IMR-90 (cell line): Measurements from ENCODE around the gene CAPN2. TPM values are rescaled to one million over a fixed set of nuclear protein-coding genes. Genes with fewer than 3 reads are reported as not detected.

Experiments used
- ATAC-seq: fragments of 200-7000 bp; cut with Tn5 transposase; 2 replicates; pipeline ENCODE4 v1.9.1; 2020; ENCODE audit warnings: low read depth, mild to moderate bottlenecking, moderate library complexity
- BruUV-seq: library from RNA; stranded (reverse); fragments of 400-500 nt; replicated peaks from 2 replicates; lab custom pipeline; 2021; lab: Mats Ljungman, UMichigan
- CTCF ChIA-PET: fragments of 300-600 bp; formaldehyde crosslinking; extraction: SDS; loops from one replicate; lab custom pipeline; 2021; ENCODE audit warnings: antibody characterized with exemption; lab: Yijun Ruan, JAX
- POLR2A ChIA-PET: fragments of 300-600 bp; sonication (Branson Sonifier 250); formaldehyde crosslinking; loops from one replicate; lab custom pipeline; 2022; ENCODE audit warnings: antibody characterized with exemption; ENCODE audit not compliant: unreplicated experiment; lab: Charles Lee
- DNase-seq: peaks from one replicate; pipeline ENCODE4 v3.0.0; 2013
- H2AFZ ChIP-seq: replicated peaks from 2 replicates; pipeline ENCODE3; 2013; ENCODE audit warnings: low read length, mild to moderate bottlenecking; ENCODE audit not compliant: poor library complexity
- H2AK5ac ChIP-seq: 2 replicates; pipeline ENCODE4 v1.6.1; 2013; ENCODE audit warnings: low read depth, low read length, inconsistent platforms
- H2AK9ac ChIP-seq: replicated peaks from 2 replicates; pipeline ENCODE3; 2013; ENCODE audit warnings: mild to moderate bottlenecking, low read depth, low read length, moderate library complexity; ENCODE audit not compliant: poor library complexity
- H2BK120ac ChIP-seq: 2 replicates; pipeline ENCODE4 v1.6.1; 2013; ENCODE audit warnings: low read depth, low read length, inconsistent platforms
- H2BK15ac ChIP-seq: 3 replicates; pipeline ENCODE4 v1.6.1; 2013; ENCODE audit warnings: low read depth, low read length, inconsistent platforms
- H2BK20ac ChIP-seq: 2 replicates; pipeline ENCODE4 v1.6.1; 2013; ENCODE audit warnings: low read depth, mild to moderate bottlenecking, inconsistent platforms, low read length, moderate library complexity
- H2BK5ac ChIP-seq: 2 replicates; pipeline ENCODE4 v1.6.1; 2013; ENCODE audit warnings: mild to moderate bottlenecking, low read depth, low read length, inconsistent platforms; ENCODE audit not compliant: poor library complexity, severe bottlenecking
- H3K14ac ChIP-seq: replicated peaks from 2 replicates; pipeline ENCODE4 v1.6.1; 2013; ENCODE audit warnings: low read depth, low read length, inconsistent platforms
- H3K18ac ChIP-seq: 2 replicates; pipeline ENCODE4 v1.6.1; 2013; ENCODE audit warnings: low read depth, low read length, control low read depth
- H3K23ac ChIP-seq: 2 replicates; pipeline ENCODE4 v1.6.1; 2013; ENCODE audit warnings: low read depth, low read length, inconsistent platforms
- H3K27ac ChIP-seq: 2 replicates; pipeline ENCODE4 v1.5.1; 2013; ENCODE audit warnings: mild to moderate bottlenecking, control low read depth, low read length; ENCODE audit not compliant: insufficient read depth
- H3K27me3 ChIP-seq: 2 replicates; pipeline ENCODE4 v1.6.1; 2013; ENCODE audit warnings: low read length; ENCODE audit not compliant: control insufficient read depth, insufficient read depth
- H3K36me3 ChIP-seq: 2 replicates; pipeline ENCODE4 v1.6.1; 2013; ENCODE audit warnings: low read length, mixed read lengths; ENCODE audit not compliant: control insufficient read depth, insufficient read depth
- H3K4ac ChIP-seq: 2 replicates; pipeline ENCODE4 v1.6.1; 2013; ENCODE audit warnings: low read depth, low read length, inconsistent platforms
- H3K4me1 ChIP-seq: 2 replicates; pipeline ENCODE4 v1.6.1; 2013; ENCODE audit warnings: low read length, mixed read lengths; ENCODE audit not compliant: control insufficient read depth, insufficient read depth
- H3K4me2 ChIP-seq: 2 replicates; pipeline ENCODE4 v1.6.1; 2013; ENCODE audit warnings: low read depth, mild to moderate bottlenecking, control low read depth, low read length, moderate library complexity
- H3K4me3 ChIP-seq: 2 replicates; pipeline ENCODE4 v1.5.1; 2013; ENCODE audit warnings: low read depth, mild to moderate bottlenecking, control low read depth, low read length, moderate library complexity; ENCODE audit not compliant: insufficient read depth
- H3K56ac ChIP-seq: 2 replicates; pipeline ENCODE4 v1.6.1; 2013; ENCODE audit warnings: low read length, inconsistent platforms; ENCODE audit not compliant: insufficient read depth; ENCODE audit errors: extremely low read depth
- H3K79me1 ChIP-seq, 2 experiments: 2 replicates each; pipeline ENCODE4 v1.6.1; 2013; ENCODE audit warnings: low read length in 2 of 2, inconsistent platforms in 1 of 2, low read depth in 1 of 2
- H3K9ac ChIP-seq: 2 replicates; pipeline ENCODE4 v1.6.1; 2013; ENCODE audit warnings: low read depth, low read length, control low read depth
- H3K9me1 ChIP-seq: 2 replicates; pipeline ENCODE4 v1.6.1; 2013; ENCODE audit warnings: low read length, inconsistent platforms; ENCODE audit not compliant: insufficient read depth
- H3K9me3 ChIP-seq: 2 replicates; pipeline ENCODE4 v1.6.1; 2013; ENCODE audit warnings: low read length; ENCODE audit not compliant: control insufficient read depth, insufficient read depth
- H4K20me1 ChIP-seq: 2 replicates; pipeline ENCODE4 v1.6.1; 2013; ENCODE audit warnings: low read length, inconsistent platforms; ENCODE audit not compliant: insufficient read depth
- H4K5ac ChIP-seq: 2 replicates; pipeline ENCODE4 v1.6.1; 2013; ENCODE audit warnings: mild to moderate bottlenecking, low read depth, low read length, control low read depth
- H4K8ac ChIP-seq, 2 experiments: 2 replicates each; pipeline ENCODE4 v1.6.1; 2013; ENCODE audit warnings: low read depth in 2 of 2, low read length in 2 of 2, control low read depth in 1 of 2, inconsistent platforms in 1 of 2
- H4K91ac ChIP-seq: 2 replicates; pipeline ENCODE4 v1.6.1; 2013; ENCODE audit warnings: low read depth, low read length, inconsistent platforms; ENCODE audit not compliant: insufficient read depth
- BHLHE40 ChIP-seq: fragments of 150-350 bp; IDR thresholded peaks from 2 replicates; pipeline ENCODE4 v1.6.1; 2016; ENCODE audit warnings: mild to moderate bottlenecking, low read depth, low read length
- CHD1 ChIP-seq: IDR thresholded peaks from 2 replicates; pipeline ENCODE4 v1.6.1; 2012; ENCODE audit warnings: low read depth, low read length, improper control_type of control experiment
- FOS ChIP-seq: fragments of 150-350 bp; IDR thresholded peaks from 2 replicates; pipeline ENCODE4 v1.6.1; 2016; ENCODE audit warnings: low read depth, low read length
- MAFK ChIP-seq: IDR thresholded peaks from 2 replicates; pipeline ENCODE4 v1.6.1; 2012; ENCODE audit warnings: low read depth, low read length, improper control_type of control experiment
- MXI1 ChIP-seq: IDR thresholded peaks from 2 replicates; pipeline ENCODE4 v1.6.1; 2012; ENCODE audit warnings: low read depth, mild to moderate bottlenecking, low read length, moderate library complexity, borderline replicate concordance
- WGBS, 2 experiments: methylation state at CpG; one replicate each; pipeline versions ENCODE4 v1.1.5 to v1.1.7; 2013; ENCODE audit warnings: missing lambda C conversion rate in 2 of 2; ENCODE audit not compliant: insufficient read length in 1 of 2; ENCODE audit errors: extremely low coverage in 2 of 2; 5-methylcytosine and 5-hydroxymethylcytosine counted together
- dilution Hi-C: fragments of 300-500 bp; cut with HindIII; formaldehyde crosslinking; loops from one replicate; pipeline ENCODE4 v1.14.3; 2018; ENCODE audit warnings: low sequenced_read_pairs; ENCODE audit not compliant: unreplicated experiment
- in situ Hi-C: fragments of 300-500 bp; cut with MboI; formaldehyde crosslinking; loops from 3 replicates; pipeline ENCODE4 v1.14.3; 2019; ENCODE audit warnings: low sequenced_read_pairs, inconsistent platforms, mixed read lengths
- intact Hi-C: fragments of 100-400 bp; cut with micrococcal nuclease; formaldehyde crosslinking; loops from 2 replicates; pipeline ENCODE4 v1.10.0; 2022
- polyA plus RNA-seq, 3 experiments: library from polyadenylated mRNA; depleted of rRNA; stranded (reverse); fragments of >200 nt; gene quantifications; 2 replicates each; pipeline ENCODE4 v1.2.3, GENCODE V29; 2012; ENCODE audit warnings: low replicate concordance in 1 of 3
- total RNA-seq: library from RNA; depleted of rRNA; stranded (reverse); fragments of >200 nt; gene quantifications from 2 replicates; pipeline ENCODE4 v1.2.3, GENCODE V29; 2012
- TF ChIP-seq, protein P1 (sequence below): conservative IDR thresholded peaks from 2 replicates; pipeline ENCODE4 v1.5.1; 2012; ENCODE audit warnings: mild to moderate bottlenecking, low read depth, low read length, improper control_type of control experiment
- TF ChIP-seq, protein P2 (sequence below): fragments of 150-350 bp; IDR thresholded peaks from 2 replicates; pipeline ENCODE4 v1.6.1; 2017; ENCODE audit warnings: mild to moderate bottlenecking, antibody characterized with exemption, low read length, low read depth

Gene CAPN2
- total and polyA plus RNA-seq, 2 of the 4 experiments (the other 2 are of a cell fraction), result 339 to 430 TPM

DNA sequence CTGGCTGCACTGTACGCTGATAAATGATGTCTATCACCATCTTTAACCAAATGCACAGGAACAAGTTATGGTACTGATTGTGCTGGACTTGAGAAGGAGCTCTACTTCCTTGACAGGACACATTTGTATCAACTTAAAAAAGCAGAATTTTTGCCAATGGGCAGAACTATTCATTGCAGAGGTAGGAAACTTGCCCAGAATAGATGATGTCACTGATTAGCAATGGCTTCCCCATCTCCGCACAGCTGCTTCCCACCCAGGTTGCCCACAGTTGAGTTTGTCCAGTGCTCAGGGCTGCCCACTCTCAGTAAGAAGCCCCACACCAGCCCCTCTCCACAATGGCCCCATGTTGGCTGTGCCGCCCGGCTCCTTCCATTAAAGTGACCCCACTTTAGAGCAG lies 33.4 kb downstream of the CAPN2 start:
- no peak overlapping the region for H3K27ac ChIP-seq

More for the DNA sequence above, 33.4 kb downstream of the CAPN2 start:
- Histone ChIP-seq H2AK5ac (no peak overlapping the region), H2BK20ac (no peak overlapping the region), H2BK5ac (no peak overlapping the region), H3K79me1 (peaks cover 47 to 93% of the 10 kb centered on the region in 2 experiments), H3K18ac (no peak overlapping the region), H3K56ac (no peak overlapping the region), H4K20me1 (peaks cover 58% of the 10 kb centered on the region), H4K91ac (no peak overlapping the region), H3K4me2 (no peak overlapping the region), H4K5ac (no peak overlapping the region), H2AK9ac (no peak overlapping the region), H3K4ac (no peak overlapping the region), H2BK120ac (no peak overlapping the region), H3K4me1 (peaks cover 28% of the 10 kb centered on the region), H3K9me3 (no peaks in the 10 kb centered on the region), H3K36me3 (peaks cover 58% of the 10 kb centered on the region), H2AFZ (no peak overlapping the region), H3K4me3 (no peak overlapping the region), H3K23ac (no peak overlapping the region), H3K9me1 (peaks cover 29% of the 10 kb centered on the region), H3K14ac (no peak overlapping the region), H4K8ac (no peak overlapping the region), H3K27me3 (no peaks in the 10 kb centered on the region), H3K9ac (no peak overlapping the region), H2BK15ac (no peak overlapping the region)
- TF ChIP-seq, protein P1, sequence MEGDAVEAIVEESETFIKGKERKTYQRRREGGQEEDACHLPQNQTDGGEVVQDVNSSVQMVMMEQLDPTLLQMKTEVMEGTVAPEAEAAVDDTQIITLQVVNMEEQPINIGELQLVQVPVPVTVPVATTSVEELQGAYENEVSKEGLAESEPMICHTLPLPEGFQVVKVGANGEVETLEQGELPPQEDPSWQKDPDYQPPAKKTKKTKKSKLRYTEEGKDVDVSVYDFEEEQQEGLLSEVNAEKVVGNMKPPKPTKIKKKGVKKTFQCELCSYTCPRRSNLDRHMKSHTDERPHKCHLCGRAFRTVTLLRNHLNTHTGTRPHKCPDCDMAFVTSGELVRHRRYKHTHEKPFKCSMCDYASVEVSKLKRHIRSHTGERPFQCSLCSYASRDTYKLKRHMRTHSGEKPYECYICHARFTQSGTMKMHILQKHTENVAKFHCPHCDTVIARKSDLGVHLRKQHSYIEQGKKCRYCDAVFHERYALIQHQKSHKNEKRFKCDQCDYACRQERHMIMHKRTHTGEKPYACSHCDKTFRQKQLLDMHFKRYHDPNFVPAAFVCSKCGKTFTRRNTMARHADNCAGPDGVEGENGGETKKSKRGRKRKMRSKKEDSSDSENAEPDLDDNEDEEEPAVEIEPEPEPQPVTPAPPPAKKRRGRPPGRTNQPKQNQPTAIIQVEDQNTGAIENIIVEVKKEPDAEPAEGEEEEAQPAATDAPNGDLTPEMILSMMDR, result no peak
- TF ChIP-seq MXI1, result no peak
- TF ChIP-seq BHLHE40, result no peak
- TF ChIP-seq MAFK, result no peak
- TF ChIP-seq, protein P2, sequence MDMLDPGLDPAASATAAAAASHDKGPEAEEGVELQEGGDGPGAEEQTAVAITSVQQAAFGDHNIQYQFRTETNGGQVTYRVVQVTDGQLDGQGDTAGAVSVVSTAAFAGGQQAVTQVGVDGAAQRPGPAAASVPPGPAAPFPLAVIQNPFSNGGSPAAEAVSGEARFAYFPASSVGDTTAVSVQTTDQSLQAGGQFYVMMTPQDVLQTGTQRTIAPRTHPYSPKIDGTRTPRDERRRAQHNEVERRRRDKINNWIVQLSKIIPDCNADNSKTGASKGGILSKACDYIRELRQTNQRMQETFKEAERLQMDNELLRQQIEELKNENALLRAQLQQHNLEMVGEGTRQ, result no peak
- TF ChIP-seq FOS, result no peak
- no peak for TF ChIP-seq CHD1
- ChIA-PET CTCF (no interaction called here), POLR2A (interaction anchor here (1.4 kb wide), 1 partner anchor 44 kb away, joined by 3 read pairs; no protein-coding TSS in a partner anchor)
- intact Hi-C loops (loop anchor here (1.0 kb wide), 1 partner anchor 44 kb away; no protein-coding TSS in a partner anchor), dilution Hi-C loops (no loop called here), in situ Hi-C loops (loop anchor here (5.0 kb wide), 1 partner anchor 48 kb away; no protein-coding TSS in a partner anchor)
- ATAC-seq, result no peak
- no TSS peak for BruUV-seq
- 80% methylated on average over 1 of the region's 4 CpGs; no CpG with 5 or more reads in 1 of the 2 experiments for WGBS, 2 experiments
- DNase-seq, result peak; percentile 66
